ENCODE measurements around the gene SOX30. TPM values are rescaled to one million over a fixed set of nuclear protein-coding genes. Genes with fewer than 3 reads are reported as not detected.

The SOX30 gene
- total RNA-seq, 4 donors from 2014 or later: 0.16 to 0.19 TPM; not detected in 2

DNA sequence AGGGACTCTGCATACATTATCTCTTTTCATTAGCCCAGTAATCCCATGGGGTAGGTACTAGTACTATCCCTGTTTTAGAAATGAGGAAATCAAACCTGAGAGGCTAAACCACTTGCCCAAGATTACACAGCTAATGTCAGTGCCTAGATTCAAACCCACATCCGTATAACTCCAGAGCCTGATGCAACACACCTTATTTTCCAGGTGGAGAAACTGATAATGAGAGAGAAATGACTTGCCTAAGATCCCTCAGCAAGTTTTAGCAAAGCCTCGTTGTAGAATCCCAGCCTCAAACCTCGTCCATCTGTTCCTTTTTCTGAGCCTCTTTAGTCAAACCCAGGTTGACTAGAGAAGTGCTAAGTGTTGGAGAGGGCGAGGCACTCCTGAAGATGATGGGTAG is 75.6 kb downstream of the SOX30 start:
- Histone ChIP-seq H3K36me3 (no peaks in the 10 kb centered on the region), H3K27ac (peak overlapping the region in 3 of 4 donors; percentile 54 to 98 (median 96)), H3K27me3 (no peaks in the 10 kb centered on the region), H3K9me3 (no peaks in the 10 kb centered on the region), H3K4me1 (peaks cover 0 to 44% (median 4%) of the 10 kb centered on the region in 3 donors), H3K4me3 (no peak overlapping the region)
- 69 to 89% methylated on average over 3 of the region's 4 CpGs for WGBS, 2 donors (ENCODE audit: low coverage in 1 of 2)
- ATAC-seq: no peak
- TF ChIP-seq POLR2A (IDR thresholded peaks at IDR 0.05) (no peak), EP300 (IDR thresholded peaks at IDR 0.05) (no peak), POLR2AphosphoS5 (IDR thresholded peaks at IDR 0.05) (no peak)
- TF ChIP-seq, protein P1, sequence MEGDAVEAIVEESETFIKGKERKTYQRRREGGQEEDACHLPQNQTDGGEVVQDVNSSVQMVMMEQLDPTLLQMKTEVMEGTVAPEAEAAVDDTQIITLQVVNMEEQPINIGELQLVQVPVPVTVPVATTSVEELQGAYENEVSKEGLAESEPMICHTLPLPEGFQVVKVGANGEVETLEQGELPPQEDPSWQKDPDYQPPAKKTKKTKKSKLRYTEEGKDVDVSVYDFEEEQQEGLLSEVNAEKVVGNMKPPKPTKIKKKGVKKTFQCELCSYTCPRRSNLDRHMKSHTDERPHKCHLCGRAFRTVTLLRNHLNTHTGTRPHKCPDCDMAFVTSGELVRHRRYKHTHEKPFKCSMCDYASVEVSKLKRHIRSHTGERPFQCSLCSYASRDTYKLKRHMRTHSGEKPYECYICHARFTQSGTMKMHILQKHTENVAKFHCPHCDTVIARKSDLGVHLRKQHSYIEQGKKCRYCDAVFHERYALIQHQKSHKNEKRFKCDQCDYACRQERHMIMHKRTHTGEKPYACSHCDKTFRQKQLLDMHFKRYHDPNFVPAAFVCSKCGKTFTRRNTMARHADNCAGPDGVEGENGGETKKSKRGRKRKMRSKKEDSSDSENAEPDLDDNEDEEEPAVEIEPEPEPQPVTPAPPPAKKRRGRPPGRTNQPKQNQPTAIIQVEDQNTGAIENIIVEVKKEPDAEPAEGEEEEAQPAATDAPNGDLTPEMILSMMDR (IDR thresholded peaks at IDR 0.05): no peak

Small RNA genes lying within 50 kb of the gene (small RNA-seq; reads per million reads assigned to genes)
- 0 reads per million in 4 donors for gene RNU6-390P

Other genes with a start within 250 kb of the SOX30 start
- 1 to 10 TPM; 1.2 to 4.8 (median 2.7) TPM for gene NIPAL4, start 192.2 kb downstream of the SOX30 start, total RNA-seq
- gene ADAM19, start 76.7 kb downstream of the SOX30 start, total RNA-seq: 10 to 100 TPM; 19.3 to 38.5 (median 31.2) TPM
- not detected for gene C5orf52, start 19.1 kb upstream of the SOX30 start, total RNA-seq
- 10 to 100 TPM; 13.2 to 20.3 (median 15.5) TPM for gene THG1L, start 79.0 kb upstream of the SOX30 start, total RNA-seq
- gene LSM11, start 91.3 kb upstream of the SOX30 start, total RNA-seq: 10 to 100 TPM; 14.8 to 38.4 (median 27.3) TPM
- gene CLINT1, start 206.7 kb upstream of the SOX30 start, total RNA-seq: 100 to 1,000 TPM in 2 of 4 donors, 10 to 100 TPM in 2; 69.1 to 103 (median 88.6) TPM

Data from gastroesophageal sphincter (tissue), 4 donors.